Daoy (cell line): Measurements from ENCODE around the gene CYP2F1. TPM values are rescaled to one million over a fixed set of nuclear protein-coding genes. Genes with fewer than 3 reads are reported as not detected.
"Not testable (repeated sequence)": the region's sequence is repeated elsewhere in the genome, so short reads cannot be mapped to it uniquely, and the experiment has no call there.

Experiments
- DNase-seq: peaks from one replicate; pipeline ENCODE4 v3.0.0-alpha.2; 2015; ENCODE audit warnings: low read depth
- total RNA-seq: library from RNA; depleted of rRNA; stranded (reverse); fragments of >200 nt; shearing (Covaris generic); gene quantifications from 2 replicates; pipeline ENCODE4 v1.2.3, GENCODE V29; 2014; rRNA removed

The CYP2F1 gene
- total RNA-seq, result not detected in 2 replicates

GRCh38 chr19:41114132-41114531, at the start of gene CYP2F1:
Gene CYP2F1, plus strand, starts transcription at chr19:41114432. Its CDS starts 1,757 bp downstream, at chr19:41116189.
- no peak for DNase-seq

DNA sequence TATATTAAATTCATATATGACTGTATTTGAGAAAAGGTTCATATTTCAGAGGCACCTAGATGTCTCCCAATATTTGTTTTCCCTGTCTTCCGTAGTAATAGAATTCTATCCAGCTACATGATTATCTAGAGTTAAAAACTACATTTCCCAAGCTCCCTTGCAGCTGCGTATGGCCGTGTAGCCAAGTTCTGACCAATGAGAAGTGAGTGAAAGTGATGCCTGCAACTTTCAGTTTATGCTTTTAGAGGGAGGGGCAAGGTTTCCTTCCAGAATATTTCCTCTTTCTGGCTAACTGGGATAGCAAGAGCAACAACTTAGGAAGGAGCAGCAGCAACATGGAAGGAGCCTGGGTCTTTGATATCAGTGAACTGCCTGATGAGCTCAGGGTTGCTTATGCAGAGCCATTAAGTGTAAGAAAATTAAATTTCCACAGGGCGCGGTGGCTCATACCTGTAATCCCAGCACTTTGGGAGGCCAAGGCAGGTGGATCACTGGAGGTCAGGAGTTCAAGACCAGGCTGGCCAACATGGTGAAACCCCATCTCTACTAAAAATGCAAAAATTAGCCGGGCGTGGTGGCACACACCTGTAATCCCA, 49.2 kb upstream of the CYP2F1 start:
- peak; percentile 68 for DNase-seq

- DNase-seq, result no peak
These were observed 37.9 kb upstream of the CYP2F1 start for GRCh38 chr19:41076286-41076685.

GRCh38 chr19:41083516-41083915, 30.7 kb upstream of the CYP2F1 start:
- DNase-seq, result peak; percentile 78

DNA sequence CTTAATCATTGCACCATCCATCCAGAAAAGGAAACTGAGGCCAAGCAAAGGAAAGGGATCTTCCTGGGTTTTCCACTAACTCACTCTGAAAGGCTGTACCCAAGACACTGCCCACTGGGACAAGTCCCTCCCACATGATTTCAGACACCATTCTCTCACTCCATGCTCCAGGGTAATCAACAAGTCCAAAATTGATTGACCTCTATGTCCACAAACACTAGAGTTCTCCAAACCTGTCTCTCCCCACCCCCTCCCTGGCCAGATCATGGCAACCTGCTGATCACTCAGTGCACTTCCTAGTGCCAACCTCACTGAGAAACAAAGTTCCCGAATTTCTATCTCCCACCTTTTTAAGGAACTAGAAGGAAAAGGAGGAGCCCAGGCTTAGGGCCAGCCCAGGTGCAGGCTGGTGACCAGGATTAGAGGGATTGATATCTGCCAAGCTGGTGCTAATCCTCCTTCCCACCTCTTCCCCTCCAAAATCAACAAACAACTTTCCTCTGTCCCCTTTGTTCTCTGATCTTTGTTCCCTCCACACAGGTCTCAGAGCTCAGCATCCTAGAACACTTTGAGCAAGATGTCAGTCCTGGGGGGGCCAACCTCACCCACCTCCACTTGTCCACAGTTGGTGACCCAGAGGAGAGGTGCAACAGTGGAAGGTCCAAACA, 28.4 kb upstream of the CYP2F1 start:
- no peak for DNase-seq

DNA sequence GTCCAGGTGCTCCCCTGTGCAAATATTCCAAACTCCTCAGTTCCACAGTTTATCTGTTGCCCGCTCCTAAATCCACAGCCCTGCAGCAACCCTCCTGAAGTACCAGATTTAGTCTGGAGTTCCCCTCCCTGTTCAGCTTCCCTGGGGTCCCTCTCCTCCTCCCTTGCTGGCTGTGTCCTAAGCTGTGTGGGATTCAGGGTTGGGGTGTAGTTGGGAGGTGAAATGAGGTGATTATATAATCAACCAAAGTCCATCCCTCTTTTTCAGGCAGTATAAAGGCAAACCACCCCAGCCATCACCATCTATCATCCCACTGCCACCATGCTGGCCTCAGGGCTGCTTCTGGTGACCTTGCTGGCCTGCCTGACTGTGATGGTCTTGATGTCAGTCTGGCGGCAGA, 26.1 kb upstream of the CYP2F1 start, which contains the start of gene CYP2A13:
Gene CYP2A13, plus strand, starts transcription at position 301 of the 400 bp plus-strand sequence. Its CDS starts 21 bp downstream, at position 322.
- DNase-seq, result no peak

GRCh38 chr19:41089959-41090358, 24.3 kb upstream of the CYP2F1 start:
- DNase-seq, result no peak

DNA sequence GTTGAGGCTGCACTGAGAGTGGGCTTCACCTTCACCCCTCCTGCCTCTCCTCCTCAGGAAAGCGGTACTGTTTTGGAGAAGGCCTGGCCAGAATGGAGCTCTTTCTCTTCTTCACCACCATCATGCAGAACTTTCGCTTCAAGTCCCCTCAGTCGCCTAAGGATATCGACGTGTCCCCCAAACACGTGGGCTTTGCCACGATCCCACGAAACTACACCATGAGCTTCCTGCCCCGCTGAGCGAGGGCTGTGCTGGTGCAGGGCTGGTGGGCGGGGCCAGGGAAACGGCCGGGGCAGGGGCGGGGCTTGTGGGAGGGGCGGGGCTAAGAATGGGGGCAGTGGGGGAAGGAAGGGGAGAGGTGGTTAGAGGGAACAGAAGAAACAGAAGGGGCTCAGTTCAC, 18.5 kb upstream of the CYP2F1 start:
- no peak for DNase-seq

GRCh38 chr19:41096353-41096752, 17.9 kb upstream of the CYP2F1 start:
- DNase-seq, result no peak

DNA sequence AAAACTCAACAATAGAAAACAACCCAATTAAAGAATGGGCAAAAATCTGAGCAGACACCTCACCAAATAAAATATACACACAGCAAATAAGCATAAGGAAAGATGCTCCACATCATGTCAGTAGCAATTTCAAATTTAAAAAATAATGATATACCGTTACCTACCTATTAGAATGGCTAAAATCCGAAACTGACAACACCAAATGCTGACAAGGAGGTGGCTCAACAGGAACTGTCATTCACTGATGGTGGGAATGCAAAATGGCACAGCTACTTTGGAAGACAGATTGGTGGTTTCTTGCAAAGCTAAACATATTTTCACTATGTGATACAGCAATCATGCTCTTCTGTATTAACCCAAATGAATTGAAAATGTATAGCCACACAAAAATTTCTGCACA, 16.9 kb upstream of the CYP2F1 start:
- DNase-seq, result no peak

DNA sequence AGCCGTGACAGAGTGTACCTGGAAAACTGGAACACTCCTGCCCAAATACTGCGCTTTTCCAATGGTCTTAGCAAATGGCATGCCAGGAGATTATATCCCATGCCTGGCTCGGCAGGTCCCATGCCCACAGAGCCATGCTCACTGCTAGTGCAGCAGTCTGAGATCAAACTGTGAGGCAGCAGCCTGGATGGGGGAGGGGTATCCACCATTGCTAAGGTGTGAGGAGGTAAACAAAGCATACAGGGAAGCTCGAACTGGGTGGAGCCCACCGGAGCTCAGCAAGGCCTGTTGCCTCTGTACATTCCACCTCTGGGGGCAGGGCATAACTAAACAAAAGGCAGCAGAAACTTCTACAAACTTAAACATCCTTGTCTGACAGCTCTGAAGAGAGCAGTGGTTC, 15.5 kb upstream of the CYP2F1 start:
- no peak for DNase-seq

- not testable (repeated sequence) for DNase-seq
These were observed 12.0 kb upstream of the CYP2F1 start for GRCh38 chr19:41102210-41102609.

GRCh38 chr19:41106177-41106576, 8.1 kb upstream of the CYP2F1 start:
- DNase-seq, result no peak

GRCh38 chr19:41111296-41111695, 2.9 kb upstream of the CYP2F1 start:
- DNase-seq, result no peak

DNA sequence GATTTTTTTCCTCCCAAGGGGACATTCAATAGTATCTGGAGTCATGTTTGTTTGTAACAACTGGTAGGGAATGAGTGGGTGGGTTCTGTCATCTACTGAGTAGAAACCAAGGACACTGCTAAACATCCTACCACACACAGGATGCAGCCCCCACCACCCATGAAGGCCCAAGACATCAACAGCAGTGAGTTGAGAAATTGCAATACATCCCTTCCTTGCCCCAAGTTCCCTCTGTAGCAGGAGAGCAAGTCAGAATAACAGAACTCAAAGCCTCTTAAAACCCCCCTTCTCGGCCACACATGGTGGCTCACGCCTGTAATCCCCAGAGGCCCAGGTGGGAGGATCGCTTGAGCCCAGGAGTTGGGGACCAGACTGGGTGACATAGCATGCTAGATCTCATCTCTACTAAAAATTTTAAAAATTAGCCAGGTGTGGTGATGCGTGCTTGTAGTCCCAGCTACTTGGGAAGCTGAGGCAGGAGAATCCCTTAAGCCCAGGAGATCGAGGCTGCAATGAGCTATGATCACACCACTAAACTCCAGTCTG, 2.4 kb upstream of the CYP2F1 start:
- DNase-seq, result no peak

- no peak for DNase-seq
These were observed 1.4 kb upstream of the CYP2F1 start for GRCh38 chr19:41112728-41113290.

DNA sequence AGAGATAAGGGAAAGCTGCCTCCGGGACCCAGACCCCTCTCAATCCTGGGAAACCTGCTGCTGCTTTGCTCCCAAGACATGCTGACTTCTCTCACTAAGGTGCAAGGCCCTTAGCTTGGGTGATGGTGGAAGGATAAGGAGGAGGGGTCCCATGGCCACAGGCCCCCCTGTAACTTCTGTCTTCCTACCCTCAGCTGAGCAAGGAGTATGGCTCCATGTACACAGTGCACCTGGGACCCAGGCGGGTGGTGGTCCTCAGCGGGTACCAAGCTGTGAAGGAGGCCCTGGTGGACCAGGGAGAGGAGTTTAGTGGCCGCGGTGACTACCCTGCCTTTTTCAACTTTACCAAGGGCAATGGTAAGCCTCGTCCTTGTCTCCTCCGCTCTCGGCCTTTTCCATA, 2.0 kb downstream of the CYP2F1 start:
- no peak for DNase-seq

DNA sequence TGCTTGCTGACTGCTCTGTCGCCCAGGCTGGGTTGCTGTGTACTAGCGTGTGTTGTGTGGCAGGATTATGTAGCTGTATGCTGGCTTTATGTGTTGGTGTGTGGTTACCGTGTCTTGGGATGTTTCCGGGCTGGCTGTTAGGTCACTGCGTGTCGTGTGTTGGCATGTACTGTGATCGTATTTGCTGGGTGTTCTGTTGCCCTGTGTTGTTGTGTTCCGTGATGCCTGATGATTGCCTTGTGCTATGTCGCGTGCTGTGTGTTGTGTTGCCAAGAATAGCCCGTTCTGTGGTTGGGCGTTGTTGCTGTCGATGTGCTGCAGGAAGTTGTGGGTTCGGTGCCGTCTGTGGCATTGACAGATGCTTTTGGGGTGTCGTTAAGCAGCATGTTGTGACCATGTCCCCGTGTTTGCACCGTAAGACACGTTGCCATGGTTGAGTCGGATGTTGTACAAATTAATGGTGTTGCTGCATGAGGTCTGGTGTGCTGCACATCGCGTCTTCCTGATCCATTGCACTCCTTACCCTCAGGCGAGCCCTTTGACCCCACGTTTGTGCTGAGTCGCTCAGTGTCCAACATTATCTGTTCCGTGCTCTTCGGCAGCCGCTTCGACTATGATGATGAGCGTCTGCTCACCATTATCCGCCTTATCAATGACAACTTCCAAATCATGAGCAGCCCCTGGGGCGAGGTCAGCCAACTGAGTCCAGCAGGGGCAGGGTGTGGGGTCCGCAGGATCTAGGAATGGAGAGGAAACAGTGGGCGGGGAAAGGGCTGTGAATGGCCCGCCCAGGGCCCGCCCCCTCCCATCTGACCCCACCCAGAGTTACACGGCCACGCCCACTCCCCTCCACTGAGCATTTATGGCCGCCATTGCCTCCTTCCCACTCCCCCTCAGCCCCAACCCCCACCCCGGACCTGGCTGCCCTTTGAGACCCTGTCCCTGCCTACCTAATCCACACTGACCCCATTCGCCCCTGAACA, 7.0 kb downstream of the CYP2F1 start:
- not testable (repeated sequence) for DNase-seq

GRCh38 chr19:41122846-41123245, 8.6 kb downstream of the CYP2F1 start:
- DNase-seq, result not testable (repeated sequence)

GRCh38 chr19:41123716-41124294, 9.6 kb downstream of the CYP2F1 start:
- DNase-seq, result no peak

DNA sequence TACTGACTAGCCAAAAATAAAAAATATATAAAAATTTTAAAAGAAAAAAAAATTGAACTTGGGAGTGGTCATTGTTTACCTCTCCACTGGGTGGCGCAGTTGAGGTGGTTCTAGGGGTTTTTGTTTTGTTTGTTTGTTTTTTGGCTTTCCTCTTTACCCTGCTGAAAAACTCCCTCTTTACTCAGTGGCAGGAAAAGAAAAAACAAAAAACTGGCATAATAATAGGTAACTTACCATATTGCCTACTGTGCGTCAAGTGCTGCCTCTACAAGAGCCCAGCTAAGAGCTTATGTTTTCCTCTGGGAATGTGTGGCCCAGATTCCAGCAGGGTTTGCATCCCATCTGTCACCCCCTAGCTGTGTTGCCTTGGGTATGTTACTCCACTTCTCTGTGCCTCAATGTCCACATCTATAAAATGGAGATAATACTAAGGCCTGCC, 12.6 kb downstream of the CYP2F1 start:
- not testable (repeated sequence) for DNase-seq
